Cardiac muscle cell (in vitro differentiated cells and primary cell): Measurements from ENCODE around the gene HSCB. TPM values are rescaled to one million over a fixed set of nuclear protein-coding genes. Genes with fewer than 3 reads are reported as not detected.
"Not testable (repeated sequence)": the region's sequence is repeated elsewhere in the genome, so short reads cannot be mapped to it uniquely, and the experiment has no call there.

Source experiments
- DNase-seq, 2 donors: peaks; one replicate each; pipeline versions ENCODE4 v3.0.0 to v3.0.0-alpha.2; 2010 to 2017; ENCODE audit warnings: low read depth in 1 of 2, low spot score in 1 of 2
- H3K27ac ChIP-seq: fragments of 200-600 bp; sonication (generic); 2 replicates; pipeline ENCODE4 v1.5.1; 2016
- H3K27me3 ChIP-seq: fragments of 200-600 bp; sonication (generic); 2 replicates; pipeline ENCODE4 v1.6.0; 2016; ENCODE audit warnings: control low read depth
- H3K36me3 ChIP-seq: fragments of 200-600 bp; sonication (generic); 2 replicates; pipeline ENCODE4 v1.5.1; 2016; ENCODE audit warnings: control low read depth
- H3K4me1 ChIP-seq: fragments of 200-600 bp; sonication (generic); 2 replicates; pipeline ENCODE4 v1.8.1; 2017; ENCODE audit warnings: low read depth, mild to moderate bottlenecking, mixed run types
- H3K4me3 ChIP-seq: fragments of 200-600 bp; sonication (generic); 2 replicates; pipeline ENCODE4 v1.5.1; 2016; ENCODE audit warnings: mild to moderate bottlenecking
- H3K9me3 ChIP-seq: fragments of 200-600 bp; sonication (generic); 2 replicates; pipeline ENCODE4 v1.5.1; 2017; ENCODE audit warnings: low read depth, mild to moderate bottlenecking, control low read depth
- CTCF ChIP-seq: IDR thresholded peaks from 2 replicates; pipeline ENCODE4 v1.5.1; 2012; ENCODE audit warnings: low read depth, mild to moderate bottlenecking, low read length
- polyA plus RNA-seq: library from polyadenylated mRNA; unstranded; fragments of >200 nt; fragmentation: Nextera tagmentation; extraction: Ambion mirVana; gene quantifications from 2 replicates; pipeline ENCODE4 v1.2.1, GENCODE V29; 2016
- total RNA-seq: library from RNA; depleted of rRNA; stranded (reverse); fragments of >200 nt; gene quantifications from 2 replicates; pipeline ENCODE4 v1.2.3, GENCODE V29; 2016

Gene HSCB
- total and polyA plus RNA-seq, 2 experiments from 2014 or later = 21.5 to 27.0 TPM

- H3K4me3 ChIP-seq = peak within 1 kb of the TSS; percentile 81
- DNase-seq = peak; percentile 97
- H3K9me3 ChIP-seq = no peaks in the 10 kb centered on the region
- H3K4me1 ChIP-seq = no peaks in the 10 kb centered on the region
- H3K27ac ChIP-seq = peak within 1 kb of the TSS; percentile 99
- peaks cover 25% of the 10 kb centered on the region for H3K36me3 ChIP-seq
- H3K27me3 ChIP-seq = no peaks in the 10 kb centered on the region
- TF ChIP-seq CTCF = no peak
These were observed 58.6 kb downstream of the HSCB start, which contains the start of gene XBP1 for GRCh38 chr22:28800308-28801041. TSS of gene XBP1 (minus strand) at chr22:28800569.

- Histone ChIP-seq H3K4me3 (no peak overlapping the region), H3K27me3 (no peaks in the 10 kb centered on the region), H3K4me1 (no peaks in the 10 kb centered on the region), H3K27ac (no peak overlapping the region), H3K9me3 (no peaks in the 10 kb centered on the region), H3K36me3 (peaks cover 9% of the 10 kb centered on the region)
- DNase-seq = no peak
- no peak for TF ChIP-seq CTCF
These were observed 60.2 kb downstream of the HSCB start for GRCh38 chr22:28801845-28802594.

- DNase-seq = no peak
- H3K4me1 ChIP-seq = no peaks in the 10 kb centered on the region
- peaks cover 3% of the 10 kb centered on the region for H3K36me3 ChIP-seq
- no peaks in the 10 kb centered on the region for H3K27me3 ChIP-seq
- TF ChIP-seq CTCF = no peak
- H3K27ac ChIP-seq = no peak overlapping the region
- no peak overlapping the region for H3K4me3 ChIP-seq
- no peaks in the 10 kb centered on the region for H3K9me3 ChIP-seq
These were observed 60.8 kb downstream of the HSCB start for GRCh38 chr22:28802595-28803123.

GRCh38 chr22:28805426-28805825 lies 63.6 kb downstream of the HSCB start:
- H3K27ac ChIP-seq, H3K4me3 ChIP-seq, DNase-seq, H3K4me1 ChIP-seq, H3K36me3 ChIP-seq, H3K27me3 ChIP-seq, H3K9me3 ChIP-seq: not testable (repeated sequence)

Other genes starting within 250 kb of the HSCB start
- gene TTC28, start 62.2 kb upstream of the HSCB start, total RNA-seq = 57.5 and 109 TPM in 2 replicates
- 27.3 and 35.2 TPM in 2 replicates for gene TTC28, start 62.2 kb upstream of the HSCB start, polyA plus RNA-seq
- gene CHEK2, start 219 bp upstream of the HSCB start, total RNA-seq = 8.1 and 30.3 TPM in 2 replicates
- gene CHEK2, start 219 bp upstream of the HSCB start, polyA plus RNA-seq = 15.0 and 28.4 TPM in 2 replicates
- 29.0 and 37.9 TPM in 2 replicates for gene CCDC117, start 30.7 kb downstream of the HSCB start, total RNA-seq
- 29.1 and 35.8 TPM in 2 replicates for gene CCDC117, start 30.7 kb downstream of the HSCB start, polyA plus RNA-seq
- 96.8 and 174 TPM in 2 replicates for gene XBP1, start 58.5 kb downstream of the HSCB start, total RNA-seq
- 115 and 179 TPM in 2 replicates for gene XBP1, start 58.5 kb downstream of the HSCB start, polyA plus RNA-seq
- 35.4 and 40.4 TPM in 2 replicates for gene ZNRF3, start 141.5 kb downstream of the HSCB start, total RNA-seq
- 23.8 and 25.5 TPM in 2 replicates for gene ZNRF3, start 141.5 kb downstream of the HSCB start, polyA plus RNA-seq